AG10803 (cell line): Measurements from ENCODE around the gene PDLIM1.

Experiments used
- DNase-seq: peaks from one replicate; pipeline ENCODE4 v3.0.0; 2010; ENCODE audit warnings: low read depth
- H3K4me3 ChIP-seq: 2 replicates; pipeline ENCODE4 v1.5.1; 2011; ENCODE audit warnings: mild to moderate bottlenecking, low read length, control low read depth
- CTCF ChIP-seq: conservative IDR thresholded peaks from 2 replicates; pipeline ENCODE4 v1.5.1; 2011; ENCODE audit warnings: mild to moderate bottlenecking, low read length, control low read depth, inconsistent platforms

PDLIM1 gene

GRCh38 chr10:95225136-95225535 is 65.7 kb downstream of the PDLIM1 start:
- no peak for DNase-seq
- no peak overlapping the region for H3K4me3 ChIP-seq
- no peak for TF ChIP-seq CTCF

- H3K4me3 ChIP-seq = no peak overlapping the region
- TF ChIP-seq CTCF = no peak
- peak; percentile 61 for DNase-seq
These were observed 69.7 kb downstream of the PDLIM1 start for GRCh38 chr10:95221124-95221523.

GRCh38 chr10:95220539-95220938 is 70.3 kb downstream of the PDLIM1 start:
- no peak for TF ChIP-seq CTCF
- H3K4me3 ChIP-seq = no peak overlapping the region
- DNase-seq = no peak

- H3K4me3 ChIP-seq = no peak overlapping the region
- no peak for TF ChIP-seq CTCF
- DNase-seq = peak; percentile 39
These were observed 73.3 kb downstream of the PDLIM1 start for GRCh38 chr10:95217476-95217875.

- TF ChIP-seq CTCF = no peak
- DNase-seq = no peak
- no peak overlapping the region for H3K4me3 ChIP-seq
These were observed 76.0 kb downstream of the PDLIM1 start for GRCh38 chr10:95214793-95215192.

- no peak for DNase-seq
- no peak for TF ChIP-seq CTCF
- H3K4me3 ChIP-seq = no peak overlapping the region
These were observed 76.4 kb downstream of the PDLIM1 start for GRCh38 chr10:95214369-95214768.

GRCh38 chr10:95211606-95212279 is 79.1 kb downstream of the PDLIM1 start:
- DNase-seq = peak; percentile 61
- no peak for TF ChIP-seq CTCF
- H3K4me3 ChIP-seq = no peak overlapping the region
